HG02852 (cell line): ENCODE data around the gene MUCL3.
A peak's percentile ranks its signal among the peaks of the same experiment; 100 is the strongest.
"Not testable (repeated sequence)": the region's sequence is repeated elsewhere in the genome, so short reads cannot be mapped to it uniquely, and the experiment has no call there.

Experiments
- ATAC-seq: cut with Tn5 transposase; IDR thresholded peaks from one replicate; pipeline ENCODE4 v1.9.1; 2021; ENCODE audit warnings: mild to moderate bottlenecking, moderate library complexity; ENCODE audit not compliant: unreplicated experiment

MUCL3 gene

DNA sequence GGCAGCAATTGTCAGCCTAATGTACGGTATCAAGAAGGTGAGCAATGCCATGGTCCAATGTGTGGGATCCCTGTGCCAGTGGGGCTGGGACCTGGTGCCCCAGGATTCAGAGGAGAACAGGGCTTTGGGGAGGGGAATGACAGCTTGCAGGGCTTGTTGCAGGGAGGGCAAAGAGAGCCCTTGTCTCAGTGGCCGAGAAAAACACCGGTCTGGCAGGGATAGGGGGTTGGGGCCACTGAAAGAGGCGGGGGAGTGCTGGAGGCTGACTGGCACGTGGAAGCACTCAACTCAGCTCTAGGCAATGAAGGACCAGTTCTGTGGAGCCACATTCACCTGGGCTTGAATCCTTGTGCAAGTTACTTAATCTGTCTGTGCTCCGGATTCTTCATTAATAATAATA is 3.5 kb upstream of the MUCL3 start:
- no peak for ATAC-seq

DNA sequence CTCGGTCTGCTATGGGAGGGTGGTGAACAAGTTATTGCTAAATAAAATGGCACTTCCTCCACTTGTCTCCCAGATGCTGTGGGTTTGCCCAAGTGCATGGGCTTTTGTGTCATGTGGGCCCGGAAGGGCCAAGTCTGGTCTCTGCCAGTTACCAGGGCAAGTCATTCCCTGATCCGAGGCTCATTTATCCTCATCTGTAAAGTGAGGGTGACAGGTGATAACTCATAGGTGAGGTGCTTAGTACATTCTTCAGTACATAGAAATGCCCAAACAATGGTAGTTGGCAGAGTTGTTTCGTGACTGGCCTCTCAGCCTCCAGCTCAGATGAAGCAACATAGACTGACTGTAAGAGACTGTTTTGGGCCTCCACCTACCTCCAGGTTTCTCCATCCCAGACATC is 2.0 kb upstream of the MUCL3 start:
- no peak for ATAC-seq

DNA sequence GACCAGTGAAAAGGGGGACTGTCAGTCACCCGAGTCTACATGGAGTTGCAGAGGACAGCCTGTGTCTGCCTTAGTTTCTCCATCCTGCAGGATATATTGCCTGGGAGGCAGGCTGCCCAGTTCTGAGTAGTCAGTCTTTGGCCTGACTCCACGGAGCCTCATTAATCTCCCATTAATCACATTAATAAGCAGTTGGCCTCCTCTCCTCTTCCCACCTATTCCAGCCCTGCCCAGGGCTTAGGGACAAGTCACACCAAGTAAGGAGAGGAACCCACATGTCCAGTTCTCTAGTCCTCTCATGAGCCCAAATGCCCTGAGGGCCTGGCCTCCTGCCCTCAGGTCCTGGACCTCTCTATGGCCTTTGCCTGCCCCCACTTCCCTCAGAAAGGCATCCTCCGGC is 1.3 kb upstream of the MUCL3 start:
- no peak for ATAC-seq

DNA sequence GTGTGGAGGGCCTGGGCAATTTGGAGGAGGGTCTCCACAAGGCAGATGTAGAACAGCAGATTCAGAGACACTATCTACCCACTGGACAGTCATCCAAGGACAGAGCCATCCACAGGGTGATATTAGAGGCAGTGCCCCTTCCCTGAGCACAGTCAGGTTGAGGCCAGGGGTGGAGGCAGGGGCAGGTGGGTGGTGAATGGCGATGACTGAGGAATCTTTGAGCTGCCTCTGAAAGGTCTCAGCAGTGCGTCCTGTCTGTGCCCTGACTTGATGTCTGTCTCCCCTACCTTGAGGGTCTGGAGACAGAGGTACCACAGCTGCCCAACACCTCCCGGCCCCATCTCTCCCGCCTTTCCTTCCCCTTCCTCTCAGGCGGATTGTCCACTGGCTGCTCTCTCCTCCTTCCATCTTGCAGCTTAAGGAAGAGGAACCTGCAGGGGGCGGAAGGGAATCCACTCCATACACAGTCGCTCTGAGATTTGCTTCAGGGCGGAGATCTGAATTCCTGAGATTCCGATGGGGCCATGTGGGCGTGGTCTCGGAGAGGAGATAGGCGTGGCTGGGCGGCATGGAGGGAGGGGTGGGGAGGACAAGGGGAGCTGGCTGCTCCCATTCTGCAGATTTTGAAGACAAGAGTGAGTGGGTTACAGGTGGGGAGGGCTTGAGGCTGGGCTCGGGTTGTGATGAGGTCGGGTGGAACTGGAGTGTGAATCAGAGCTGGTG is 1.7 kb downstream of the MUCL3 start:
- no peak for ATAC-seq

DNA sequence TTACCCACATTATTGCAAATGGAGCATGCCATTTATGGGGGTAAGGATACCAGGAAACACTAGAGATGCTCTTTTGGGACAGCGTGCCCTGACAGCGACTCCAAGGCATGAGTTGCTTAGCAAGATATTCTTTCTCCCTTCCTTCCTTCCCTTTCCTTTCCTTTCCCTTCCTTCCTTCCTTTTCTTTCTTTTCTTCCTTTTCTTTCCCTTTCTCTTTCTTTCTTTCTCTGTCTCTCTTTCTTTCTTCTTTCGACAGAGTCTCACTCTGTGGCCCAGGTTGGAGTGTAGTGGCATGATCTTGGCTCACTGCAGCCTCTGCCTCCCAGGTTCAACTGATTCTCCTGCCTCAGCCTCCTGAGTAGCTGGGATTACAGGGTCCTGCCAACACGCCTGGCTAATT is 3.3 kb downstream of the MUCL3 start:
- no peak for ATAC-seq

DNA sequence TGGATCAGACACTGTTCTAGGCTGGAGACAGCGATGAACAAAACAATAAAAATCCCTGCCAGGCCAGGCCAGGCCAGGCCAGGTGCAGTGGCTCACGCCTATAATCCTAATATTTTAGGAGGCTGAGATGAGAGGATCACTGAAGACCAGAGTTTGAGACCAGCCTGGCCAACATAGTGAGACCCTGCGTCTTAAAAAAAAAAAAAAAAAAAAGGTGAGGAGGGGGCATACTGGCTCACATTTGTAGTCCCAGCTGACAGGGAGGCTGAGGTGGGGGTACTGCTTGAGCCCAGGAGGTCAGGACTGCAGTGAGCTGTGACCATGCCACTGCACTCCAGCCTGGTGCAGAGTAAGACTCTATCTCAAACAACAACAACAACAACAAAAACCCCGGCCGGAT is 4.5 kb downstream of the MUCL3 start:
- ATAC-seq: no peak

DNA sequence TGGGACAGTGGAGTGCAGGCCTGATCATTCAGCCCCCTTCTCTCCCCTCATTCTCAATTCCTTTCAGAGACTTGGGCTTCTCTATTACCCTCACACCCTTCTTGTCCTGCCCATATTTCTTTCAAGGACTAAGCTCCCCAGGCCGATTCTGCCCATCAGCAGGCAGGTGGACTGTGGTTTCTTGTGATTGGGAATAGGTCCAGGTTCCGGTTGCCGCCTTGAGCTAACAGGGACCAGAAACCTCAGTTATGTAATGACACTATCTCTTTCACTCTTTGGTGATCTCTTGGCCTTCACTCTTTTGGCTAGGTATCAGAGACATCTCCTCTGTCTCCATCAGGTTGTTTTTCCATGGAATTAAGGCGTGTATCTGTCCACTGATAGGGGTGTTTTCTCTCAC is 6.5 kb downstream of the MUCL3 start:
- no peak for ATAC-seq

DNA sequence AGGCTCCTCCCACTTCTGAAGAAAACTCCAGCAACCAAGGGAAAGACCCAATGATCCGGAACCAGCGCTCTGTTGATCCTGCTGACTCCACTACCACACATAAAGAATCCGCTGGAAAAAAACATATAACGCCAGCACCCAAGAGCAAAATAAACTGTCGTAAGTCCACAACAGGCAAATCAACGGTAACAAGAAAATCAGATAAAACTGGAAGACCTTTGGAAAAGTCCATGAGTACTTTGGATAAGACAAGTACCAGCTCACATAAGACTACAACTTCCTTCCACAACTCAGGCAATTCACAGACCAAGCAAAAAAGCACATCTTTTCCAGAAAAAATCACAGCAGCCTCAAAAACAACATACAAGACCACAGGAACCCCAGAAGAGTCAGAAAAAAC is 8.0 kb downstream of the MUCL3 start:
- no peak for ATAC-seq

DNA sequence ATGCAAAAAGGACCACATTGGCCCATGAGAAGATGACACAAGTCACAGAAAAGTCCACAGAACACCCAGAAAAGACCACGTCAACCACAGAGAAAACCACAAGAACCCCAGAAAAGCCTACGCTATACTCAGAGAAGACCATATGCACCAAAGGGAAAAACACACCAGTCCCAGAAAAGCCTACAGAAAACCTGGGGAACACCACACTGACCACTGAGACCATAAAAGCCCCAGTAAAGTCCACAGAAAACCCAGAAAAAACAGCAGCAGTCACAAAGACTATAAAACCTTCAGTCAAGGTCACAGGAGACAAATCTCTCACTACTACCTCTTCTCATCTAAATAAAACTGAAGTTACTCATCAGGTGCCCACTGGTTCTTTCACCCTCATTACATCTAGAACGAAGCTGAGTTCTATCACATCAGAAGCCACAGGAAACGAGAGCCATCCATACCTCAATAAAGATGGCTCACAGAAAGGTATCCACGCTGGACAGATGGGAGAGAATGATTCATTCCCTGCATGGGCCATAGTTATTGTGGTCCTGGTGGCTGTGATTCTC is 11.2 kb downstream of the MUCL3 start:
- no peak for ATAC-seq

DNA sequence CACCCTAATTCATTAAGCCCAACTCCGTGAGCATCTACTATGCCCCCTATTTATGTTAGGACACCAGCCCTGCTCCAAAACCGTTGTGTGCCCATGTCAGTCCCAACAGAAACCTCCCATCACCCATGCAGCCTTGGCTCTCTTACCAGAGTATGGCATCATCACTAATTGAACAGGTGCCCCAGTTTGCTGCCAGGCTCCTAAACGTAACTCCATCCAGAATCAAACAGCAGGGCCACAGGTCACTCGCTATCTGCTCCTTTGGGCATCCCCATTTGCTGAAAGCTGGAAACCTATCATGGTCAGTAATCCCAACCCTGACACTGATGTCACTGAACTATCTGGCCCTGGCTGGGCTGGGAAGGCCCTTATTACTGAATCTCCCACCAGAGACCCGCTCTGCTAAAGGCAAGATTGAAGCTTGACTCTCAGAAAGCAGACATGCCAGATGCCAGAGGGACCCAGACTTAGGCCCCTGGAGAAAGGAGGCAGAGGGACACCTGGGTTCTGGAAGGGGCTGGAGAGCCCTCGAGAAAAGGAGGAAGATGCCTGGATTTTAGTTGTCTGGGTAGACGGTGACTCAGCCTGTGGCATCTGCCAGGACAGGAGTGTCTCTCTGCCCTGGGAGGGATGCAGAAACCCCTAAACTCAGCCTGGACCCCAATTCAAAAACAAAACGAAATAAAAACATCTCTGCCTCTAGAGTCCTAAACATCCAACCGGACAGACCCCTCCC is 14.0 kb downstream of the MUCL3 start:
- ATAC-seq: no peak

DNA sequence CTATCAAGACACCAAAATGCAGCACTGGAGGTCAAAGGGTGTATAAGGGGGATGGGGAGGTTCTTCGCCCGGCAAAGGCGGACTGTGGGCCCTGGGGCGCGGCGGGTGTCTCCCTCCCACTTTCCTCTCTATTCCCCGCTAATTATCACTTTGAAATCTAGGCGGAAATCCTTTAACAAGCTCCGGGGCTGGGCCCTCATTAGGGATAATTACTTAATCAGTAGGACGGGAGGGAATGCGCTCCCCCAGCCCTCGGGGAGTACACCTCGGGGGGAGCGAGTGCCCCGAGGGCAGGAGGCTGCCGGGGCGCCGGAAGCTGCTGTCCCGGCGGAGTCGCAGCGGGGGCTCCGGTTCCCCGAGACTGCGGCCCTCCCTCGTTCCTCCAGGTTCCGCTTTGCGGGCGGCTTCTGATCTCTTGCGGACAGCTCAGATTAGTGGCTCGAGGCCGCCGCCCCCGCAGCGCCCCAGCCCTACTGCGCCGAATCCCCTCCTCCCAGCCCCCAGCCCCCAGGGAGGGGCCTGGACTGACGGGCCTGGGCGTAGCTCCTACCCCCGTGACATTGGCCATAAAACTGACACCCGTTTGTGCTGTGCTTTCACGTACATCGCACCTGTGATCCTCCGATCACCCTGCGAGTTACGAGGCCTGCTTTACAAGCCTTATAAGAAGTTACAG is 14.7 kb downstream of the MUCL3 start:
- peak; percentile 59 for ATAC-seq

DNA sequence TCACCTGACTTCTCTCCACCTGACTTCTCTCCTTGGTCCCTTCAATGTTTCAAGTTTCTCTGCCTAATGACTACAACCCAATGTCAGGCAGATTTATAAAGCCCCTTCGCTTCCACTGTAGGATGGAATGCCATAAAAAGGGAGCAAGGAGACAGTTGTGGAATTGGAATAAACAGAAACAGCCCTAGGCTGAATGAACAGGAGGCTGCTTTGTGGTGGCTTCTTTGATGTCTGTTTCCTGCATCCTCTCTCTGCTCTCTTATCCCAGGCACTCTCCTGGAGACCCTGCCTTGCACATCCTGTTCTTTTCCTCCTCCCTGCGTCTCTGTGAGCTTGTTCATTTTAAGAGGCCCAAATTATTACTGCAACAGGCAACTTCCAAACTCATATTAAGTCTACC is 16.9 kb downstream of the MUCL3 start:
- ATAC-seq: no peak

DNA sequence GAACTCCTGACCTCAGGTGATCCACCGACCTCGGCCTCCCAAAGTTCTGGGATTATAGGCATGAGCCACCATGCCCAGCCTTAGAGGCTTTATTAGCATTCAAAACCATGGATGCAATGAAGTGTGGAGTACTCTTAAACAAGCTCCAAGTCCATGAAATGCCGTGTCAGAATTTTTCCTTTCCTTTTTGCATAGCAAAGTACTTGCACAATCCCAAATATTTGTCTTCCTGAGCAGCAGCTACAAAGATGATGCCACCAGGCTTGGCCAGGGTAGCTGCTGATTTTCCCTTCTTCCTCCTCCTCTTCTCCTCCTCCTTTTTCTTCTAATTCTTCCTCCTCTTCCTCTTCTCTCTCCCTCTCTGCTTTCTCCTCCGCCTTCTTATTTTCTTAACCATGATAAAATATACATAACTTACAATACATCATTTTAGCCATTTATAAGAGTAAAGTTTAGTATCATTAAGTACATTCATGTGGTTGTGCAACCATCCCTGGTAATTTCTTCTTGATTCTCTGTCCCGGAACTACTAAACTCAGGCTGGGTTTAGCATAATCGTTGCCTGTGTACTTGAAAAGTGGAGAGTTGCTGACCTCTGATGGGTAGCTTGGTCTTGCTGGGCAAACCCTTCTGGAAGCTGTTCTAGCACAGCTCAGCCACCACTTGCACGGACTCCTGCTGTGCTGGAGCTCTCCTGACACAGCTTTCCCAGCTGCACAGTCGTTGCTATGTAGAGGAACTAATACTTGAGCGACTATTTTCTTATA is 20.3 kb downstream of the MUCL3 start:
- no peak for ATAC-seq

DNA sequence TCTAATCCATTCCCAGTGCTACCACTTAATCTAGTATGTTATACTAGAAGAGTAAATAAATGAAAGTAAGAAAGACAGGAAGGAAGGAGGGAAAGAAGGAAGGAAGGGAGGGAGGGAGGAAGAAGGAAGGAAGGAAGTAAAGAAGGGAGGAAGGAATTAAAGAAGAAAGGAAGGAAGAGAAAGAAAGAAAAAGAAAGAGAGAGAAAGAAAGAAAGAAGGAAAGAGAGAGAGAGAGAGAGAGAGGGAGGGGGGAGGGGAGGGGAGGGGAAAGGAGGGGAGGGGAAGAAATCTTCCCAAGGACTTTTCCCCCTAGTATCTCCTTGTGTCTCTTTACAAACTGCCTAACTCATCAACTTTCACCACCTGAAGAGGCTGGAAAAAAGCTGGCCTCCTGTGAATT is 21.9 kb downstream of the MUCL3 start:
- no peak for ATAC-seq

DNA sequence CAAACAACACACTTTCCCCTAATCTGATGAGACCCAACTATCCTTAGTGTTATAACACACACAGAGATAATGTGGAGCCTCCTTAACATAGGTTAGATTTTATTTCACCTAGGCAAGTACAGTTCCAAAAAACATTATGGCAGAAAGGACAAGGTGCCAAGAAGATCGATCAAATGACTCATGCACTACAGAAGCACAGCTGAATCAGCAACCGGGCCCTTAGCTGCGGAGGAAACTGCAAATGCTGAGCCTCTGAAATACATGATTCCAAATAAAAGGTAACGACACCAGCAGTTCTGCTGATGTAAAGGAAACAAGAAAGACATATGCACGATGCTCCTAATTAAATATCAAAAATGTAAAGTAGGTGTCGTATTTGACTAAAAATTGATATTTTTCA is 22.9 kb downstream of the MUCL3 start:
- no peak for ATAC-seq

DNA sequence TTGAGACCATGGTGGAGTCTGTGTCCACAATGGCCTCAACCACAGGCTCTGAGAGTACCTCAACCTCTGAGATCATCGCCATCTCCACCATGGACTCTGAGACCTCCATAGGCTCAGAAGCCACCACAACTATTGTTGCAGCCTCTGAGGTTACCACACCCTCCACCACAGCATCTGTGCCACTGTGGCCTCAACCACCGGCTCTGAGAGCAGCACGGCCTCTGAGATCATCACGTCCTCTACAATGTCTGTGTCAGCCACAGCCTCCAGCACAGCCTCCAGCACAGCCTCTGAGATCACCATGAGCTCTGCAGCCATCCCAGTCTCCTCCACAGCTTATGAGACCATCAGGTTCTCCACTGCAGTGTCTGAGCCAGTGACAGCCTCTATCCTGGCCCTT is 23.3 kb downstream of the MUCL3 start:
- ATAC-seq: no peak

DNA sequence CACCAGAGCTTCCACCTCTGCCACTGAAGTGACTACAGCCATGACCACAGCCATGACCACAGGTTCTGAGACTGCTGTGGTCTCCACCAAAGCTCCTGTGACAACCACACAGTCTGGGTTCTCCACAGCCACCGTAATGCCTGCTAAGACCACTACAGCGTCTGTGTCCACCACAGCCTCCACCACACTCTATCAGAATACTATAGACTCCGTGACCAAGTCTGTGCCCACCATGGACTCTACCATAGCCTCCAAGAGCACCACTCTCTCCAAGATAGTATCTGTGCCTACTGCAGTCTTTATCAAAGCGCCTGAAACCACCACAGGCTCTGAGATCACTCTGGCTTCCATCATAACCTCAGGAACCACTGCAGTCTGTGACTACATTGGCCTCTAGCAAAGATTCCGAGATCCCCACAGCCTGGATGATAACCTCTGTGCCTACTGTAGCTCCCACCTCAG is 24.4 kb downstream of the MUCL3 start:
- ATAC-seq: no peak

DNA sequence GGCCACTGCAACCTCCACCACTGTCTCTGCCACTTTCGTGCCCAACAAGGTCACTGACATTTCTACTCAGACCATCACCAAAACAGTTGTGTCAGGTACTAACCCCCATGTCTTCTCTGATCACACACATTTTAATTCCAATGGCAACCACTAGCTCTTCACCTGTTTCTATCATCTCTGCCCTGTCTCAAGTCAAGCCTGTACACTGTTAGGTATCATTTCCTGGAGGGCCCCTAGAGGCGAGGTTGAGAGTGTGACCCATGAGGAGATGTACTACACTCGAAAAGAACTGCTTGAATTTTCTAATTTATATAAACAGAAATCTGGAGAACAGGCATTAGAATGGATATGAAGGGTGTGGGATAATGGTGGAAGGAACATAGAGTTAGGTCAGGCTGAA is 25.4 kb downstream of the MUCL3 start:
- ATAC-seq: no peak

DNA sequence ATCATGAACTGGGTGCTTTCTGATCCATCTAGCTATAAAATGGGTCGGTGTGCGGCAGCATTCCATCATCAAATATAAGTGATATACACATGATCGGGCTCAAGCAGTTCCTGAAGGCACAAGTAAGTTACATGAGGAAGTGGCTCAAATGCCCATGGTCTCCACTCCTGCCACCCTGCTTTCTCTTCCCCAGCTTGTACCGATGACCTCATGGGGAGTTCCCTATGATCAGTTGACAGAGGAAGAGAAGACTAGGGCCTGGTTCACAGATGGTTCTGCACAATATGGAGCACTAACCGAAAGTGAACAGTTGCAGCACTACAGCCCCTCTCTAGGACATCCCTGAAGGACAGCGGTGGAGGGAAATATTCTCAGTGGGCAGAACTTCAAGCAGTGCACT is 28.4 kb downstream of the MUCL3 start:
- not testable (repeated sequence) for ATAC-seq

DNA sequence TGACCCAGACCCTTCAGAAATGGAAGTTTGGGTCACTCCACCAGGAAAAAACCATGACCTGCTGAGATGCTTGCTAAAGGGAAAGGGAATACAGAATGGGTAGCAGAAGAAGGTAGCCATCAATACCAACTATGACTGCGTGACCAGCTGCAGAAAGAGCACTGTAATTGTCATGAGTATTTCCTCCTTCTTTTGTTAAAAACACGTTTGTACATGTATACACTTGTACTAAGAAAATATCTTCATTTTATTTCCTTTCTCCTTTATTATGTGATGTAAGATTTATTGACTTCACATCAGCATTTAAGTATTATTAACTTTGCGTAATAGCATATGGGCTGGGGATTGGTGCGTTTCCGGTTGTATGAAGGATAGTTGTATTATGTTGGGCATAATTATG is 30.2 kb downstream of the MUCL3 start:
- ATAC-seq: no peak

DNA sequence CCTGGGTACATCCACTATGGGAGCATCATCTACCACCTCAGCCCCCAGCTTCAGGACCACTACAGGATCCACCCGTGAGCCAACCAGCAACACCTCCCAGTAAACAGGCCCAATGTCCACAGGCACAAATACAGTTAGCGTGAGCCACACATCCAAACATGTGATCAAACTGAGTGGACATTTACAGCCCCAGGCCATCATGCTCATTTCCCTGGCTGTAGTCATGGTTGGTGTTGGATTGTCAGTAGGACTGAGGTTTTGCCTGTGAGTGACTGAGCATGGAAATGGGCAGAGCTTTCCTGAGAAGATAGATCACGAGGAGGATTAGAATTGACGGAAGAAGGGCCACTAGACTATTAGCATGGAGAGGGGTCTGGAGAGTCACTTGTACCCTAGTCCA is 32.0 kb downstream of the MUCL3 start:
- no peak for ATAC-seq
